Activated T-cell treated with anti-CD3 and anti-CD28 coated beads, Interleukin-2, amount 50 U/mL, for 72 hours (primary cell): ENCODE measurements around the gene ZNF341. TPM values are rescaled to one million over a fixed set of nuclear protein-coding genes. Genes with fewer than 3 reads are reported as not detected.

ENCODE experiments used
- ATAC-seq, 2 donors: fragments of 150-1000 bp; cut with Tn5 transposase; replicated peaks in 1 of 2; 2 replicates each; pipeline ENCODE4 v1.10.0; 2021; ENCODE audit warnings: moderate library complexity in 2 of 2, mild to moderate bottlenecking in 1 of 2
- DNase-seq, 2 donors: peaks; one replicate each; pipeline ENCODE4 v3.0.0; 2021 to 2022; ENCODE audit warnings: mixed read lengths in 1 of 2
- H3K27ac Mint-ChIP-seq: one replicate; pipeline ENCODE4 v1.8.0; 2022; ENCODE audit warnings: mild to moderate bottlenecking, moderate library complexity, mixed read lengths
- H3K27me3 Mint-ChIP-seq: one replicate; pipeline ENCODE4 v1.8.0; 2022; ENCODE audit warnings: low read depth, mixed read lengths
- H3K36me3 Mint-ChIP-seq, 2 donors: one replicate each; pipeline ENCODE4 v1.8.0; 2022; ENCODE audit warnings: mixed read lengths in 2 of 2, mild to moderate bottlenecking in 1 of 2; ENCODE audit not compliant: insufficient read depth in 2 of 2
- H3K4me1 Mint-ChIP-seq: one replicate; pipeline ENCODE4 v1.8.0; 2022; ENCODE audit warnings: low read depth, mixed read lengths
- H3K4me3 Mint-ChIP-seq, 2 donors: one replicate each; pipeline ENCODE4 v1.8.0; 2022; ENCODE audit warnings: mild to moderate bottlenecking in 2 of 2, mixed read lengths in 2 of 2, moderate library complexity in 2 of 2
- H3K9me3 Mint-ChIP-seq, 2 donors: one replicate each; pipeline ENCODE4 v1.8.0; 2022; ENCODE audit warnings: mixed read lengths in 2 of 2
- total RNA-seq, 2 donors: library from RNA; stranded (reverse); gene quantifications; one replicate each; pipeline ENCODE4 v1.2.3, GENCODE V29; 2022

The ZNF341 gene
- total RNA-seq, 2 donors from 2014 or later: 3.0 to 3.3 TPM

DNA sequence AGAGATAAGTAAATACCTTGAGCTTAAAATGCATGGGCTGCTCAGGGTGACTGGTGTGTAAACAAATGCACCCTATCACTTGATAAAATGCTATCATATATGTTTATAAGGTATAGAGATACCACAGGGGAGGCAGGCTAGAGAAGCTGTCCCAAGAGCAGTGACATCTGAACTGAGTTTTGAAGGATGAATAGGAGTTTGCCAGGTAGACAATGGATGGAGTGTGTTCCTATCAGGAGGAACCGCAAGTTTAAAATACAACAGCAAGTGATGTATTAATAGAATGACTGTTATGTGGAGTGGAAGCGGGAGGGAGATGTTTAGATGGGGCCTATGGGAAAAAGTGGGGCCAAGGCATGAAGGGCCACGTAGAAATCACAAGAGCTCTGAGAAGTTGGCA, 40.6 kb downstream of the ZNF341 start:
- H3K27me3 Mint-ChIP-seq: no peaks in the 10 kb centered on the region
- H3K9me3 Mint-ChIP-seq: no peaks in the 10 kb centered on the region
- H3K4me3 Mint-ChIP-seq: peak overlapping the region in 1 of 2 donors; percentile 43
- H3K4me1 Mint-ChIP-seq: peaks cover 30% of the 10 kb centered on the region
- no peak overlapping the region for H3K27ac Mint-ChIP-seq
- no peak for ATAC-seq
- DNase-seq: no peak
- peaks cover 0 to 7% of the 10 kb centered on the region in 2 donors for H3K36me3 Mint-ChIP-seq

DNA sequence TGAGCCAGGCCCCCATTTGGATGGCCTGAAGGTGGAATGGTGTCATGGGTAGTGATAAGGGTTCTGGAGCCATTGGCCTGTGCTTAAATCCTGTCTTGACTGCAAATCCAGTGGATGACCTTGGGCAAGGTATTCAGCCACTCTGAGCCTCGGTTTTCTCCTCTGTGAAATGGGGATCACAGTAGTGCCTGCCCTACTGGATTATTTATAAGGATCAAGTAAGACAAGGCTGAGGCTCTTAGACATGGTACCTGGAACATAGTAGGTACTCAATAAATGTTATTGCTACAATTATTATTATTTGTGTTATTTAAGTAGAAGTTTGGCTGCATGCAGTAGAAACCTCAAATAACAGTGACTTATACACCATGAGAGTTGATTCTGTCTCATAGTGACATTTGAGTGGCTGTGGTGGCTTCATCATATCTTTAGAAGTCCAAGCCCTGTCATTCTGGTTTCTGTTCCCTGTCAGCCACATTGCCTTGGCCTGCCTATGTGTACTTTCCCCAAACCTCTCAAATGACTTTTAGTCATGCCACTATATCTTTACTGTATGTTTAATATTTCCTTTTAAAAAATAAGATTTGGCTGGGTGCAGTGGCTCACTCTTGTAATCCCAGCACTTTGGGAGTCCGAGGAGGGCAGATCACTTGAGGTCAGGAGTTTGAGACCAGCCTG, 41.8 kb downstream of the ZNF341 start:
- H3K27ac Mint-ChIP-seq: peak overlapping the region; percentile 38

DNA sequence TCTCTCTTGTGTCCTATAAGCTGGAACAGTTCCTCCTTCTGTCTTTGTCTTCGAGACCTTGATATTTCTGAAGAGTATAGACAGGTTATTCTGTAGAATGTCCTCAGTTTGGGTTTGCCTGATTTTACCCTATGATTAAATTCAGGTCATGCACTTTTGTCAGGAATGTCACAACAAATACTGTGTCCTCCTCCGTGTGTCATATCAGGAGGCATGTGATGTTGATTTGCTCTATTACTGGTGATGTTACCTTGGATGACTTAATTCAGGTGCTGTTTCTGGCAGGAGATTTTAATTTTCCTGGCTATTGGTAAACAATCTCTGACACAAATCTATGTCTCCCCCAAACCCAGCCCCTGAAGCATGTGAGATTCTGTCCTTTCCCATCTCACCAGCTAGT, 46.0 kb downstream of the ZNF341 start:
- peaks cover 40% of the 10 kb centered on the region for H3K4me1 Mint-ChIP-seq
- peak overlapping the region; percentile 80 for H3K27ac Mint-ChIP-seq
- H3K27me3 Mint-ChIP-seq: no peaks in the 10 kb centered on the region
- no peaks in the 10 kb centered on the region for H3K9me3 Mint-ChIP-seq
- peaks cover 0 to 14% of the 10 kb centered on the region in 2 donors for H3K36me3 Mint-ChIP-seq
- DNase-seq (no peak), ATAC-seq (no peak)
- no peak overlapping the region for H3K4me3 Mint-ChIP-seq

More for the DNA sequence above, 41.8 kb downstream of the ZNF341 start:
- Mint-ChIP-seq H3K4me1 (peaks cover 39% of the 10 kb centered on the region), H3K9me3 (no peaks in the 10 kb centered on the region), H3K27me3 (no peaks in the 10 kb centered on the region), H3K4me3 (peak overlapping the region in 1 of 2 donors; percentile 27), H3K36me3 (peaks cover 0 to 11% of the 10 kb centered on the region in 2 donors)
- DNase-seq: peak; percentile 58 to 72
- peak; percentile 91 to 92 for ATAC-seq

DNA sequence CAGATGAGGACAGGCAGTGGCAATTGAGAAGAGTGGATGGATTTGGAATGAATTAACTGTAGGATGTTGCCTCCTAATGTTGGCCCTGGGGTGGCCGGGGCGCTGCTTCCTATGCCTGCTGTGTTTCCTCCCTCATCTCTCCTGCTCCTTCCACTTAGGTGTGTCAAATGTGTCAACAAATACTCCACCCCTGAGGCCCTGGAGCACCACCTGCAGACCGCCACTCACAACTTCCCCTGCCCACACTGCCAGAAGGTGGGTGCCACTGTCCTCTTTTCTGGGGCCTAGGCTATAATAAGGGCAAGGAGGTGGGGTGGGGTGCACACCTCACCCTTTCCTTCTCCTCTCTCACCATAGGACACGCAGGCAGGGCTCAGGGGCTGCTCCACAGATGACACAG, 49.3 kb downstream of the ZNF341 start:
- Mint-ChIP-seq H3K4me1 (peaks cover 23% of the 10 kb centered on the region), H3K27me3 (no peaks in the 10 kb centered on the region), H3K4me3 (no peak overlapping the region), H3K27ac (no peak overlapping the region), H3K9me3 (no peaks in the 10 kb centered on the region), H3K36me3 (peaks cover 0 to 12% of the 10 kb centered on the region in 2 donors)
- no peak for DNase-seq
- ATAC-seq: no peak

DNA sequence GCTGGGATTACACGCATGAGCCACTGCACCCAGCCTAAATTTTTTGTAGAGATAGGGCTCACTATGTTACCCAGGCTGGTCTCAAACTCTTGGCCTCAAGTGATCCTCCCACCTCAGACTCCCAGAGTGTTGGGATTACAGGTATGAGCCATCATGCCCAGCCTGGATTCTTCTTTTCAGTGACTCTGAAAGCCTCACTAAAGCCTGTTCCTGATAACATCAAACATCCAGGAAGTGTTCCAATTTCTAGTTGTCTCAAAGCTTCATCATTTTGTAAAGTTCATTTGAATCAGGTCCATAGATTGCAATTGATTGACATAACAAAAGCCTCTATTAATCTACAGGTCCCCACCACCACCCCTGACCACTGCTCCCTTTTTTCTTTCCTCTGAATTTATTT, 50.1 kb downstream of the ZNF341 start:
- no peak for ATAC-seq
- Mint-ChIP-seq H3K4me3 (no peak overlapping the region), H3K9me3 (no peaks in the 10 kb centered on the region), H3K27ac (no peak overlapping the region), H3K4me1 (peaks cover 23% of the 10 kb centered on the region), H3K27me3 (no peaks in the 10 kb centered on the region), H3K36me3 (peaks cover 0 to 12% of the 10 kb centered on the region in 2 donors)
- DNase-seq: no peak

DNA sequence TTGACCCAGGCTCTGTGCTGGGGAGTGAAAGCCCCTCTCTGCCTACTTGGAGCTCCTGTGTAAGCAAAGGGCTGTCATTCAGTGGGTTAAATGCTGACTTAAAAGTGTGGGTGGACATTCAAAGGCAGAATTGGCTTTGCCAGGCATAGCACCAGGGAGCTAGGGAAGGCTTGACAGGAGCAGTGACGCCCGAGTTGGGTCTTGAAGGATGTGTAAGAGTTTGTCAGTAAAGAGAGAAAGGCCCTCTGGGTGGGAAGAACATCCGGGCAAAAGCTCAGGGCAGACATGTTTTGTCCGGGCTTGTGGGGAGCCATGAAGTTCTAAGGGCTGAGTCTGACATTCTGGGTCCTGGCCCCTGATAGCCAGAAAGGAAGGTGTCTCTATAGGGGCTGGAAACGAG, 51.5 kb downstream of the ZNF341 start:
- Mint-ChIP-seq H3K9me3 (no peaks in the 10 kb centered on the region), H3K4me1 (peaks cover 17% of the 10 kb centered on the region), H3K27ac (no peak overlapping the region), H3K4me3 (no peak overlapping the region), H3K36me3 (peaks cover 0 to 9% of the 10 kb centered on the region in 2 donors), H3K27me3 (no peaks in the 10 kb centered on the region)
- ATAC-seq: no peak
- no peak for DNase-seq

DNA sequence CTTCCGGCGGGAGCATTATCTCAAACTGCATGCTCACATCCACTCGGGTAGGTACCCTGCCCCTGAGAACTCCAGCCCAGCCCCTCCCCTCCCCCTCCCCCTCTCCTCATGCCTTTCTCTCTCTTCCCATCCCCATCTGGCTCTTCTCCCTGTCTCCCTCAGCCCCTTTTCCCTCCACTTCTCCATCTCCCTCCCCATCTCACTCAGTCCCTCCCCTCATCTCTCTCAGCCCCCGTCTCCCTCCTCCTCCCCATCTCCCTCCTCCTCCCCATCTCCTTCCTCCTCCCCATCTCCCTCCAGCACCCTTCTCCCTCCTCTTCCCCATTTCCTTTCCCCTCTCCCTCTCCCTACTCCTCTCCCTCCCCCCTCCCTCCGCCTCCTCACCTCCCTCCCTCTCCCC, 52.0 kb downstream of the ZNF341 start:
- ATAC-seq: no peak
- Mint-ChIP-seq H3K4me3 (no peak overlapping the region), H3K27ac (no peak overlapping the region), H3K9me3 (no peaks in the 10 kb centered on the region), H3K4me1 (peaks cover 12% of the 10 kb centered on the region), H3K36me3 (peaks cover 0 to 8% of the 10 kb centered on the region in 2 donors), H3K27me3 (no peaks in the 10 kb centered on the region)
- DNase-seq: no peak

DNA sequence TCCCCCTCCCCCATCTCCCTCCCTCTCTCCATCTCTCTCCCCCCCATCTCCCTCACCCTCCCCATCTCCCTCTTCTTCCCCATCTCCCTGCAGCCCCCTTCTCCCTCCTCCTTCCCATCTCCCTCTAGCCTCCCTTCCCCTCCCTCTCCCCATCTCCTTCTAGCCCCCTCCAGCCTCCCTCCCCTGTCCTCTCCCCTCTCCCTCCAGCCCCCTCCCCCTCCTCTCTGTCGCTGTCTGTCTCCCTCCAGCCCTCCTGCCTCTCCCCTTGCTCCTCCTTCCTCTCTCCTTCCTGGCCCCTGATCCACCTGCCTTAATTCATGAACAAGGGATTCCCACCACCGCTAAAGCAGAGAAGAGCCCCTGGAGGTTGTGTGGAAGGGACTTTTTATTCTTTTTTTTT, 52.4 kb downstream of the ZNF341 start:
- Mint-ChIP-seq H3K27me3 (no peaks in the 10 kb centered on the region), H3K36me3 (peaks cover 0 to 5% of the 10 kb centered on the region in 2 donors), H3K9me3 (no peaks in the 10 kb centered on the region), H3K4me1 (peaks cover 7% of the 10 kb centered on the region), H3K27ac (no peak overlapping the region), H3K4me3 (no peak overlapping the region)
- ATAC-seq (no peak), DNase-seq (no peak)

DNA sequence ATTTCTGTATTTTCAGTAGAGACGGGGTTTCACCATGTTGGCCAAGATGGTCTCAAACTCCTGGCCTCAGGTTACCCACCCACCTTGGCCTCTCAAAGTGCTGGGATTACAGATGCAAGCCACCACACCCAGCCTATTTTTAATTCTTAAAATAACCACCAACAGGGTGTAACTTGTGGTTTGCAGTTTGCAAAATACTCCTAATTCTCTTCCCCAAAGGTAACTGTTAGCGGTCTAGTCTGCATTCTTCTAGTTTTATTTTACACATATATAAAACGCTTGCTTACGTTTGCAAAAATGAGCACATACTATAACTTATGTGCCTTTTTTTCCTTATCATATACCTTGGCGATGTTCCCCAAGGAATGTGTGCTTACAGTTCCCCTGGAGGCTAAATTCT, 53.7 kb downstream of the ZNF341 start:
- H3K36me3 Mint-ChIP-seq: peaks cover 0 to 3% of the 10 kb centered on the region in 2 donors
- H3K4me3 Mint-ChIP-seq: no peak overlapping the region
- no peaks in the 10 kb centered on the region for H3K4me1 Mint-ChIP-seq
- H3K9me3 Mint-ChIP-seq: no peaks in the 10 kb centered on the region
- no peaks in the 10 kb centered on the region for H3K27me3 Mint-ChIP-seq
- no peak for ATAC-seq
- H3K27ac Mint-ChIP-seq: no peak overlapping the region
- DNase-seq: no peak

DNA sequence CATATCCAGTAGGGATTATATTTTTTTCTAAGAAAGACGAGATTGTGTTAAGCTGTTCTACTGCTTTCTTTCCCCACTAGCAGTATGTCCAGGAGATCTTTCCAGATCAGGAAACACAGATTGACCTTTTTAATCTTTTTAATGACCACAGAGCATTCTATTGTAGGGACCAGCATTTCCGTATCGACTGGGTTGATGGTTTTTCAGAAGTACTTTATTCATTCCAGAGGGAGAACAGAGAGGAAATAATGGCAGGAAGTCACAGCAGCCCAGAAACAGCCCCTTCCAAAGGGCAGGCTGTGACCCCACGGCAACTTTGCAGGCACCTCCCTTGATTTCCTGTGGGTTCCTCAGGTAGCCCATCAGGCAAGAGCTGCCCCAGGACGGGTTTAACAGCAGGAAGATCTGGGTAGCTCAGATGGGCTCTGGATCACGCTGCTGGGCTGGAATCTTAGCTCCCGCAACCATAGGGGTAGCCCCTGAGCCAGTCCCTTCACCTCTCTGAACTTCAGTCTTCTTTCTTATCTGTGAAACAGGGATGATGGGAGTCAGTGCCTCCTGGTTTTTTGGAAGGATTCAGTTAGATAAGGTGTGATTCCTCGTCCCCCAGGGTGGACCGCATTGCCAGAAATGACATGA, 55.6 kb downstream of the ZNF341 start:
- no peak overlapping the region for H3K4me3 Mint-ChIP-seq
- H3K4me1 Mint-ChIP-seq: no peaks in the 10 kb centered on the region

DNA sequence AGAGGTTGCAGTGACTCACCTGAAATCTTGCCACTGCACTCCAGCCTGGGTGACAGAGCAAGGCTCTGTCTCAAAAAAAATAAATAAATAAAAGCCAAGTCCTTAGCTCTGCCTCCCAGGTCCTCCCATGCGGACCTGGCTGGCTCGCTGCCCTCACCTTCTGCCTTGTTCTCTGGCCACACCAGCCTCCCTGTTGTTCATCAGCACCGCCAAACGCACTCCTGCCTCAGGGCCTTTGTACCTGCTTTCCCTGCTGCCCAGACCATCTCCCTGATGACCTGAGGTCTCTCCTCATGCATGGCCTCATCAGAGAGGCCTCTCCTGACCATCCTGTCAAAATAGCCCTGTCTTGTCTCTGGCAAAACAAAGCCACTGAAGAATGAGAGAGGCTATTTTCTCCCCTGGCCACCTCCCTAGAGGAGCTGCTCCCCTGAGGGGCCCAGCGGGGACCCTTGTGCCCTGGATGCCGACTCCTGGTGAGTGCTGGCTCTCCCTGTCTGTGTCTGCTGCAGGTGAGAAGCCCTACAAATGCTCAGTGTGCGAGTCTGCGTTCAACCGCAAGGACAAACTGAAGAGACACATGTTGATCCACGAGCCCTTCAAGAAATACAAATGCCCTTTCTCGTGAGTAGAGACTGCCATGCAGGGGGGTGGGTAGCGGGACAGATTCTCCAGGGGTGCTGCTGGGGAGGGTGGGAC, 56.7 kb downstream of the ZNF341 start:
- H3K27ac Mint-ChIP-seq: no peak overlapping the region
- no peaks in the 10 kb centered on the region for H3K4me1 Mint-ChIP-seq
- H3K4me3 Mint-ChIP-seq: no peak overlapping the region

More for the DNA sequence above, 55.6 kb downstream of the ZNF341 start:
- no peaks in the 10 kb centered on the region for H3K36me3 Mint-ChIP-seq
- ATAC-seq: no peak
- H3K27me3 Mint-ChIP-seq: no peaks in the 10 kb centered on the region
- no peaks in the 10 kb centered on the region for H3K9me3 Mint-ChIP-seq
- H3K27ac Mint-ChIP-seq: no peak overlapping the region
- DNase-seq: no peak

DNA sequence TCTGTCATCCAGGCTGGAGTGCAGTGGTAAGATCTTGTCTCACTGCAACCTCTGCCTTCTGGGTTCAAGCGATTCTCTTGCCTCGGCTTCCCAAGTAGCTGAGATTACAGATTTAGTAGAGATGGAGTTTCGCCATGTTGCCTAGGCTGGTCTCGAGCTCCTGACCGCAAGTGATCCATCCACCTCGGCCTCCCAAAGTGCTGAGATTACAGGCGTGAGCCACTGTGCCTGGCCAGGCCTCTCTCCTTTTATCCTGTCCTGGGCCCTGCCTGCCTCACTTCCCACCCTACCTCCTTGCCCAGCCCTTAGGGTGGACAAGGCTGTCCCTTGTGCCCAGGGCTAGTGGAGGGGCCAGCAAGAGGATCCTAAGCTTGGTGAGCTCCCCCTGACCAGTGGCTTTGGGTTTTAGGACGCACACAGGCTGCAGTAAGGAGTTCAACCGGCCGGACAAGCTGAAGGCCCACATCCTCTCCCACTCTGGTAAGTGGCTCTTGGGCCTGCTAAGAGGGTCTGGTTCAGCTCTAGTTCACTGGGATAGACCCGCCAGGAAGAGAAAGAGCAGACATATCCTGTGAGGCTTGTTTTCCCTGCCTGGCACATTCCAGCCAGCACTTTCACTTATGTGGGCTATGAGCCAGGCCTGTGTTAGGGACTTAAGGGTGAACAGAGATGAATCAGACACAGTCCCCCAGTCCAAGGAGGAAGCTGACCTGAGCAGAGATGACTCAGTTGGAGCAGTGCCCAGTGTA, 57.5 kb downstream of the ZNF341 start:
- Mint-ChIP-seq H3K4me1 (no peaks in the 10 kb centered on the region), H3K27me3 (no peaks in the 10 kb centered on the region), H3K36me3 (no peaks in the 10 kb centered on the region), H3K4me3 (no peak overlapping the region), H3K9me3 (no peaks in the 10 kb centered on the region), H3K27ac (no peak overlapping the region)
- ATAC-seq: no peak
- no peak for DNase-seq

More for the DNA sequence above, 56.7 kb downstream of the ZNF341 start:
- DNase-seq: no peak
- no peak for ATAC-seq
- Mint-ChIP-seq H3K9me3 (no peaks in the 10 kb centered on the region), H3K36me3 (no peaks in the 10 kb centered on the region), H3K27me3 (no peaks in the 10 kb centered on the region)

DNA sequence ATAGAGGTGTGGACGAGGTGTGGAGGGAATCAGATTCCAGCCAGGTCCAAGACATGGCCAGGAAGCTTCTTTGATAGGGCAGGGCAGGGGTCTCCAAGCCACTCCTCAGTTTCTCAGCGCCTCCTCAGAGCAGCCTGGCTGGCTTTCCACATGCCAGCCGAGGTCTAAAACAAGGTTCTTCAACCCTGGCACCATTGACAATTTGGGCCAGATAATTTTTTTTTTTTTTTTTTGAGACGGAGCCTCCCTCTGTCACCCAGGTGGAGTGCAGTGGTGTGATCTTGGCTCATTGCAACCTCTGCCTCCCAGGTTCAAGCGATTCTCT, 58.0 kb downstream of the ZNF341 start:
- DNase-seq (no peak), ATAC-seq (no peak)
- no peak overlapping the region for H3K27ac Mint-ChIP-seq
- no peak overlapping the region for H3K4me3 Mint-ChIP-seq
- no peaks in the 10 kb centered on the region for H3K27me3 Mint-ChIP-seq
- no peaks in the 10 kb centered on the region for H3K4me1 Mint-ChIP-seq
- H3K36me3 Mint-ChIP-seq: no peaks in the 10 kb centered on the region
- H3K9me3 Mint-ChIP-seq: no peaks in the 10 kb centered on the region
